NCI-H2171 treated with DMSO at 0.1 percent for 48 hours (cell line): ENCODE data around the gene SMAP1.
"Not testable (repeated sequence)": the region's sequence is repeated elsewhere in the genome, so short reads cannot be mapped to it uniquely, and the experiment has no call there.

Experiments
- DNase-seq: peaks from one replicate; lab custom pipeline; 2025; lab: John Stamatoyannopoulos, UW

Gene SMAP1

DNA sequence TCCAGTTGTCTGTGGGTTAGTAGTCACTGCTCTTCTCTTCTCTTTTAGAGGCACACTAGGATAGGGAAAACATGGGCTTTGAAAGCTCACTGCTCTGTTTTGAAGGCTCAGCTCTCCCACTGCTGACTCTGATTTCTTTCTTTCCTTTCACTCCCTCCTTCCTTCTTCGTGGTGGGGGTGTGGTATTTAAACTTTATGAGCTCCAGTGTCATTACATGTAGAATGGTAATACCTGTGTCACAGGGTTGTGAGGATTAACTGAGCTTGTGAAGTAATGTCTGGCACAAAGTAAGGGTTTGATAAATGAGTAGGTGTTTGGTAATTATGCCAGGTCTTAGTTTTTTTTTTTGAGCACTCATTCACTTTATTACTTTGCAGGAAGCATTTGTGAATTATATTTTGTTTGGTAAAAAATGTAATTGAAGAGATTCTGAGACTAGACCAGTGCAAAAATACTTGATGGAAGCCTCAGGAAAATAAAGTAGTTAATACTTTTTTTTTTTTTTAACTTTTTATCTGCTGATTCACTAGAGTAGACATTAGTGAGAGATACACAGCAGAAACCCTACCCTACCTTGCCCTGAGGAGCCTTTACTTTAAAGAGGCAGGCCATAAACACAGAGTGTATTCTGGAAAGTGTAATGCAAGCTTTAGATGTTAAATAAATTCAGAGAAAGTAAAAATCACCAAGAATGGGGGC is 17.3 kb downstream of the SMAP1 start:
- no peak for DNase-seq

DNA sequence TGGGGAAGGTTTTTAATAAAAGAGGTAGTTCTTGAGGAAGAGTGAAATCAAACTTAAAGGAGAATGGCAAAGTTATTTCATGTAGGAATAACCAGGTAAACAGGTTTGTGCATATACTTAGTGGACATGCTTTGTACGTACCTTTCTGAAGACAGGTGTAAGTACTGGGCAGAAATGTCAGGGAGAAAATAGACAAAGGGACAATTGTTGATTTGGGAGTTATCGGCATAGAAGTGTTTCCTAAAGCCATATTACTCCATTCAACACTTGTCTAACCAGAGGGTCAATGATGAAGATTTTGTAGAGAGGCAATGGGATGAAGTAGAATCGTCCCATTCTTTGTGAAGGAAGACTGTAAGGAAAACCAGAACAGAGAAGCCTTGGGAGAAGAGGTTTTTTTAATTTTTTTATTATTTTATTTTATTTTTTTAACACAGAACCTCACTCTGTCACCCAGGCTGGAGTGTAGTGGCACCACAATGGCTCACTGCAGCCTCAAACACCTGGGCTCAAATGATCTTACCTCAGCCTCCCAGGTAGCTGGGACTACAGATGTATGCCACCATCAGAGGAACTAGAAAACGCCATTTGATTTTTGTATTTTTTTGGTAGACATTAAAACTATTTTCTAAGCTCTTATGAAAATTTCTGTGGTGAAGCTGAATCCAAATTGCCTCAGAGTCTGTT is 18.0 kb downstream of the SMAP1 start:
- no peak for DNase-seq

DNA sequence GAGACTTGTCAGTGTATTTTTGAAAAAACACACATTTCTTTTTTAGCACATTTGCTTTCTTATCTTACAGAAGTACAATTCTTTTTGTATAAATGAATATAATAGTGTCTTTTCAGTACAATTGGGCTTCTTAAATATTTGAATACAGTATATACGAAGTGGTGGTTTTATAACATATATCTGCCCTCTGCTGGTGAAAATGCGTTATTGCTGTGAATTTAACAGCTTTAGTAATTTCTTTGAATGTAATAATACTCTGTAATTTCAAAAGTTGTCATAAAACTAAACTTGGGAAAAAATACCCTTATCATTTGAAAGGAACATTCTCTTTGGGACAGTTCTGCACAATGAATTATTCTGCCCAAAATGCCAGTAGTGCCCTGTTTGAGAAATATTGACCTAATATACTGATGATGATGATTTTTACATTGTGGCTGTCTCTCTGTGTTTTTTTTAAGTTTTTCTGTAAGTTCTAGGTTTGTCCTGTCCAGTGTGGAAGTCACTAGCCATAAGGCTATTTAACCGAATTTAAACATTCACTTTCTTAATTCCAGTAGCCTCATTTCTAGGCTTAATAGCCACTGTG is 19.0 kb downstream of the SMAP1 start:
- peak; percentile 49 for DNase-seq

DNA sequence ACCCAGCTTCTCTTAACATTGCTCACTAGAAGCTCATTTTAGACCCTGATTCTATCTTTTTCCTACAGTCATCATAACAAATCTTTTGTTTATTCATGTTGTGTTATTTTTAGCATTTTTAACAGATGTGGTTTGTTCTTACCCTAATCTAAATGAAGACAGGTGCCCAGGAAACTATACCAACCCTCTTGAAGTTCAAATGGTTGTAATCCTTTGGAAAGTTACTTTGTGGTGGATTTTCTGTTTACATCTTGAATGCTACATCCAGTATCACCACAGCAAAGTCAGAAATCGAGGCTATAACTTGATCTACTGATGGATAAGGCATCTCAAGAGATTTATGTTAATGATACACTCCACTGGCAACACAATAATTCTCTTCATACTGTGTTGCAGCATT is 26.2 kb downstream of the SMAP1 start:
- no peak for DNase-seq

DNA sequence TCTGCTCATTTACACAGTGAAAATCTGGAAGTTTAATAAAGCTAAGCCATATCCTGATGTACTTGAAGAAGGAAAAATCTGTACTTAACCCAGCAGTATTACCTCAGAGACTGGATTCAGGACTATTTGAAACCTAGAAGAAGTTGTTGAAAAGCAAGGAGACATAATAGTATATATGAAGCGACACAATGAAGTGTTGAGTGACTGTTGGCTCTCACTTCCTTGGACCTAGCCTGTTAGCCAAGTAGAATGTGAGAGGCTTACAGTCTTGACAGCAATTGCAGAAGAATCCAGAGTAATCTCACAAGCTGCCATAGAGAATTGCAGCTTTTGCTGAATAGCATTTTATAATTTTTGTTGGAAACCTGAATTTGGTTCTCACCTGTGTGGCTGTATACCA is 26.7 kb downstream of the SMAP1 start:
- no peak for DNase-seq

DNA sequence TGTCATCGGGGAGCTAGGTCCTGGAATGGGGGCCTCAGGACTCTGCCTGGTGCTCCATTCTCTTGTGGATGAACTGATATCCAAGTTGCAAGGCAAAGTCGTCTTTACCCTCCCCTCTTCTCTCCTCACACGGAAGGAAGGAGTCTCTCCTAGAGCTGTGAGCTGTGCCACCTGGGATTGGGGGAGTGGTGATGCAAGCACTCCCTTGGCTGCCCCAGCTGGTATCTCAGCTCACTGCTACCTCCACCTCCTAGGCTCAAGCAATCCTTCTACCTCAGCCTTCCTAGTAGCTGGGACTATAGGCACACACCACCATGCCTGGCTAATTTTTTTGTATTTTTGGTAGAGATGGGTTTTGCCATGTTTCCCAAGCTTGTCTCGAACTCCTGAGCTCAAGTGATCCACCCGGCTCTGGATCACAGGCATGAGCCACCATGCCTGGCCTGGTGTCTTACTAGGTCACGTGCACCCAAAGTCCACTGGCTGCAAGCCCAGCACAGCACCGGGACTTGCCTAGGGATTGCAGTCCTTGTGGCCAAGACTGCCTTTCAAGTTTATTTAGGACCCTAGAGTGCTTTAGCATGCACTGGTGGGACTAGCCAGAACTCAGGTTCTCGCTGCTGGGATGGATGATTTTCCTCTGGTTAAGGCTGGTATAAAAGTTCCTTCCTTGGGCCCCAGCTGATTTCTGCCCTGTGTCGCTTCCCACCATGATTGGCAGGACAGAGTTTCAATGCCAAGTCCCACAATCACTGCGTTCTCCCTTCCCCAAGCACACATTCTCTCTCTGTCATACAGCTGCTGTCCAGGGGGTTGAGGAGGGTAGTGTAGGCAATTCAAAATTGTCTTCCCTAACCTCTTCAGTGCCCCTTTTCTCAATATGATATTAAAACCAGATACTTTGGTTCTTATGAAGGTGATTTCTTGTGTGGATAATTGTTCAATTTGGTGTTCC is 33.5 kb downstream of the SMAP1 start:
- DNase-seq: no peak

DNA sequence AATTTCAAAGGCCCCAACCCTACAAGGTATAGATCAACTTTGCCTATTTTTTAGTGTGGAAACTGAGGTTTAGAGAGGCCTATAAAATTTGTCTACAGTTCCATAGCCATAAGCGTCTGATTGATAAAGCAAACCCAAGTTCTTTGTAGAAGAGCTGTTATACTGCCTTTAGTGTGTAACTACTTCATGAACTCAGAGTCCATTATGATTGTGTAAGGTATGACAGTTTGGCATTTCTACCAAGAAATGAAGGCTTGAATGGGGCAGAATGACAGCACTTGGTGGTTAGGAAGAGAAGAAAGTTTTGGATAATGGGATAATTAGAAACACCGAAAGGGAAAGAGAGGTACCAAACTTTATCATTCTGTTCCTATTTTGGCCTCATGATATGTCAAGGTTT is 38.1 kb downstream of the SMAP1 start:
- DNase-seq: no peak

DNA sequence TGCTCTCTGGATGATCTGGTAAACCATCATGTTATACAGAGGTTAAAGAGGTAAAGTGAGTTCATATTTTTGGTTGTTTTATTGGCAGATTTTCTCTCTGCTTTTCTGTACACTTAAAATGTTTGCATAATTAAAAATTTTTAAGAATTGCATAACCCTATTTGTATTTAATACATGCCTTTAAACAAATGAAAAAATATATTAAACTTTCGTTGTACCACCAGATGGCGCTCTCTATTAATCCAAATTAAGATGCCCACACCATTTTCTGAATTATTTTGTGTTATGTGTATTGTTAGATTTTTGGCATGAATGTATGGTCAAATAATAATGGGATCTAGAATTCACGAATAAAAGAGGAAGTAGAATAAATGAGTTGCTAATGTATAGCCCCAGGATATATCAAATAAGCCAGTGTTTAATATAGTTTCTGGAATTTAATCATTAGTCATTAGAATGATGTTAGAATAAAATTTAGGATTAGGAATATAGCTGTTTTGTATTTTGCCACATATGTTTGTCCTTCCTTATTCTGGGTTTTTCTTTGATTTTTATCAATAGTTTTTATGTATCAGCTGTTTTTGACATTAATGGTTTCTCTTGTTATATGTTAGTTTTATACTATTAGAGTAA is 38.9 kb downstream of the SMAP1 start:
- DNase-seq: peak; percentile 71

DNA sequence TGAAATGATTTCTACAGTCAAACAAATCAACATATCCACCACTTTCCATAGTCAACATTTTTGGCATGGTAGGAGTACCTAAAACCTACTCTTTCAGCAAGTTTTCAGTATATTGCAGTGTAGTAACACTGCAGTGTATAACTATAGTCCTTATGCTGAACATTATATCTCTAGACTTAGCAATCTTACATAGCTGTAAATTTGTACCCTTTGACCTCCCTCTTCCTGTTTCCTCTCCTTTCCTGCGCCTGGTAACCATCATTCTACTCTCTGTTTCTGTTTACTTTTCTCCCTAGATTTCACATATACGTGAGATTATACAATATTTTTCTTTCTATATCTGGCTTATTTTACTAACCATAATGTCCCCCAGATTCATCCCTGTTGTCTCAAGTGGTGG is 40.2 kb downstream of the SMAP1 start:
- no peak for DNase-seq

DNA sequence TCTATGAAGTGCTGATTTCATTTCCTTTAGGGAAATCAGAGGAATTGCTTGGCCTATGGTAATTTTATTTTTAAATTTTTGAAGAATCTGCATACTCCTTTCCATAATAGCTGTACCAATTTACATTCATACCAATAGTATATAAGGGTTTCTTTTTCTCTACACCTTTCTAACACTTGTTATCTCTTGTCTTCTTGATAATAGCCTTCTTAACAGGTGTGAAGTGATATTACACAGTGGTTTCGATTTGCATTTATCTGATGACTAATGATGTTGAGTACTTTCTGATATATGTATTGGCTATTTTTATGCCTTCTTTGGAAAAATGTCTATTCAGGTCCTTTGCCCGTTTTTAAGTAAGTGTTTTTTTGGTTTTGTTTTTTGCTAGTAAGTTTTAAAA is 40.8 kb downstream of the SMAP1 start:
- no peak for DNase-seq

DNA sequence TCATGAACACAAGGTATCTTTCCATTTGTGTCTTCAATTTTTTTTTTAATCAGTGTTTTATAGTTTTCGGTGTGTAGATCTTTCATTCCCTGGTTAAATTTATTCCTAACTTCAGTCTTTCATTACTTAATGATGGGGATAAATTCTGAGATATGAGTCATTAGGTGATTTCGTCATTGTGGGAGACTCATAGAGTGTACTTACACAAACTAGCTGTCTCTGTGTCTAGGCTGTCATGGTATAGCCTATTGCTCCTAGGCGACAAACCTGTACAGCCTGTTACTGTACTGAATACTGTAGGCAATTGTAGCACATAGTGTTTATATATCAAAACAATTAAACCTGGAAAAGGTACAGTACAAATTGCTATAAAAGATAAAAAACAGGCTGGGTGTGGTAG is 42.1 kb downstream of the SMAP1 start:
- no peak for DNase-seq

DNA sequence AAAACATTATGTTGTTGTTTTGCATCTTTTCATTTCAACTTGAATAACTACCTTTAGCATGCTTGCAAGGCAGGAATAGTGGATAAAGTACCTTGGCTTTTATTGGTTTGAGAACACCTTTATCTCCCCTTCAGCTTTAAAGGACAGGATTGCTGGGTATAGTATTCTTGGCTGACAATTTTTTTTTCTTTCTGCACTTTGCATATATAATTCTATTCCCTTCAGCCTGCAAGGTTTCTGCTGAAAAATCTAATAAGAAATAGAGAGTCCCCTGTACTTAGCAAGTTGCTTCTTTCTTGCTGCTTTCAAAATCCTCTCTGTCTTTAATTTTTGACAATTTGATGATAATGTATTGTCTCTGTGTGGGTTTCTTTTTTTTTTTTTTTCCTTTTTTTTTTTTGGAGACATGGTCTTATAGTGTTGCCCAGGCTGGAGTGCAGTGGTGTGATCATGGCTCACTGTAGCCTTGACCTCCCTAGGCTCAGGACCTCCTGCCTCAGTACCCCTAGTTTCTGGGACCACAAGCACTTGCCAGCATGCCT is 47.1 kb downstream of the SMAP1 start:
- DNase-seq: no peak

DNA sequence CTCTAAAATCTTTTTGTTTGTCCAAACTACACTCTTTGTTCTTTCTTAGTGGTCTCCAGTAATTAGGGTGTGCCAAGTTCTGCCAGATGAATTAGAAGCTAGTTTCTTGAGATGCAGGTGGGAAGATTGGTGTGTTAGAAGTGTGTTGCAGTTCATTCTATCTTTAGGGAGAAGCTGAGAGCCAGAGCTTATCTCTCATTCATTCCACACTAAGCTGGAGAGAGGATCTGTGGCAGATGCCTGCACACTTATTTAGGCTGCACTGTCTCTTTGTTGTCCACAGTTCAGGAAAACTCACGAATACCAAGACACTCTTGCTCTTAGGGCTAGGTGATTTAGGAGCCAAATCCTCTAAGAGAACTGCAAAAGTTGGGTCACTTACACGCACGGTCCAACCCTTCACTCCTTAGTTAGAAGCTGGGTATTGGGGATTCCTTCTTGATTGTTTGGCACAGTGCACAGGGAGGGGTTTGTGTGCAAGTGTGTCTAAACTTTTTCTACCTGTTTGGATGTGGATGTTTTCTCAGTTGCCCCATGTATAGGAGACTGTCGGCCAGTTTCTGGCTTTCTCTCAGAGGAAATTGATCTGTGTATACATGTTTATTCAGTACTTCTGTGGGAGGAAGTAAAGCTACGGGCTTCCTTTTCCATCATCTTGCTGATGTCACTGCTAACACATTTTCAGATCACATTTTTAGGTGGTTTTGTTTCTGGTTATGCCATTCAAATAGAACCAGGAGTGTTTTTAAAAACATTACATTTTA is 49.5 kb downstream of the SMAP1 start:
- no peak for DNase-seq

DNA sequence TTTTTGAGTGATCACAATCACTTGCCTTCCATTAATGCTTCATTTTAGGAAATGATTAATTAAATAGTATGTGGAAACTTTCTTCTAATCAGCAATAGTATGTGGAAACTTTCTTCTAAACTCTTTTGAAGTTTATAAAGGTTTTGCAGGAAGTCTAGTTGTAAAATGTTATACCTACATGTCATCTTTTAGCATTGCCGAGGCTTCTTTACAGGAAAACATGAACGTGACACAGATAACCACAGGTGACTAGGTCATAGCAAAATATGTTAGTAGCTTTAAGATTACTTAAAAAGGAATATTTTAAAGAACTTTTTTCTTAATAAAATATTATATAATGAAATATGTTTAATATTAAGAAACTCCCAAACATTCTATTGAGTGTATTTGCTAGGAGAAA is 56.8 kb downstream of the SMAP1 start:
- no peak for DNase-seq

DNA sequence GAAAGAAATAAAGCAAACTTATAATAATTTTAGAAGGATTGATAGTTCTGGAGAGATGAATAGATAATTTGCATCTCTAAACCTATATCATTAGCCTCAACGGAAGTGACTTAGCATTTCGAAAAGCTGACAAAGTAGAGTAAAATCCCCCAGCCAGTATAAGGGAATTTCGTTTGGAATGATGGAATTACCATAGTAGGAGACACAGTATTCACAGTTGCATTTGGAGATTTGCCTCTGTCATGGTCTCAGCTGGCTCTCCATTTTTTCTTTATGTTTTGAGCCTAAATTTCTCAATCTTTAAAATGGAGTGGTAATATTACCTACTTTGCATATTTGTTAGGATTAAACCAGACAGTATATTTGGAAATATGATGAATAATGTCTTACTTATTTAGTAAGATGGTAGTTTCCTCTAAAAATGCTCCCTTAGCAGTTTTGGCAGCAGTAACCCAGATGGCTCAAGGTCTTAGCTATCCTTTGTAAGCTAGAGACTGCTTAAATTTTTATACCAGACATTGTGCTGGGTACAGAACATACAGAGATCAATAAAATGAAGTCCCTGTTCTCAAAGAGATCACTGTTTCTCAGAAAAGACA is 58.2 kb downstream of the SMAP1 start:
- DNase-seq: no peak

DNA sequence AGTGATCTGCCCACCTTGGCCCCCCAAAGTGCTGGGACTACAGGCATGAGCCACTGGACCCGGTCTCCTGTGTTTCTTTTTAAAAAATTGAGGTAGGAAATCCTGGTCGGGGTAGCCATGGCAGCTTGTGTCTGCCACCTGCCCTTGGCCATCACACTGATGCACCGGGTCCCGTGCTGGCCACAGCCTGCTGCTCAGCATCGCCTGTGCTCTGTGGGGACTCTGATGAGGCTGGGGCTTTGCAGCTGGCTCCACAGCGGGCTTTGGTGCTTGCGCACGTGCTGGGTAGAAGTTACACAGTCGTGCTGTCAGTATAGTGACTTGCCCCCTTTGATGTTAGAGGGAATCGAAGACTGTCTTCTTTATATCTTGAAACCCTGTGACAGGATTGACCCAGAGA is 66.7 kb downstream of the SMAP1 start:
- no peak for DNase-seq

DNA sequence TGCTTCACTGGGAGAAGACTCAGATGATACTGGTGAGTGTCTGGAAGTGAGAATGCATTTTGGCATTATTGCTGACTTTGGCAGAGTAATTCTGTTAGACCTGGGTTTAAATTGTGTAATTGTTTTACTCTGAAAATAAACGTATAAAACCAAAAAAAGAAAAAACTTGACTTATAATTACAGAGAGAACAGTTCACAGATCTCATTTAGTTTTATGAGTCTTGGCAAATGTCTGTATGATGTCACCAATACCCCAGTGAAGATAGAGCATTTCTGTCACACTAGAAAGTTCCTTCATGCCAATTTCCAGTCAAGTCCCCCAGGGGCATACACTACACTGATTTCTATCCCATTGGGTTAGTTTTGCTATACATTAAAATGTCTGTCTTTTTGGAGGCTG is 67.3 kb downstream of the SMAP1 start:
- DNase-seq: no peak

DNA sequence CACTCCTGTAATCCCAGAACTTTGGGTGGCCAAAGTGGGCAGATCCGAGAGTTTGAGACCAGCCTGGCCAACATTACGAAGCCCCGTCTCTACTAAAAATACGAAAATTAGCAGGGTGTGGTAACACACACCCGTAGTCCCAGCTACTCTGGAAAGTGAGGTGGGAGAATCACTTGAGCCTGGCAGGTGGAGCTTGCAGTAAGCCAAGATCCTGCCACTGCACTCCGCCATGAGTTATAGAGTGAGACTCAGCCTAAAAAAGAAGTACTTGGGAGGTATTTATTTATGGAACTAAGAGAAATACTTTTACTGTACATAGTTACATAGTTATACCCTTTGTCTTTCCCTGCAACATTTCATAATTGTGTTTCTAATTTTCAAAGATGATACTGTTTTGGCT is 67.8 kb downstream of the SMAP1 start:
- no peak for DNase-seq

DNA sequence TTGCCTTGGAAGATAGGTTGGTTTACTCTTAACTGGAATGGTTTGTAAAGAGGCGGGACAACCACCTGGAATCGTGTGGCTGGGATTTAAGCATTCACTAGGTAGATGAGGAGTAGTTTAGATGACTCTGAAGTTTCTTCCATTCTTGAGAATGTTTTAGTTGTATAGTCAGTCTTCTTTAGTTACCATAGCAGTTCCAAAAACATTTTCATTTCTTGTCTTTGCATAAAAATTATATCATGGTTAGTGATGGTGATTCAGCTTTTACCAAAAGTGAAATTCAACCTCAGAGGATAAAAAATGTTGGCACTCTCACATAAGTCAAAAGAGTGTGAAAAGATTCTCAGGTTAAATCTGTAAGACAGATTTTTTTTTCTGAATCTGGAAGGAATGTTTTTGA is 70.3 kb downstream of the SMAP1 start:
- DNase-seq: no peak

DNA sequence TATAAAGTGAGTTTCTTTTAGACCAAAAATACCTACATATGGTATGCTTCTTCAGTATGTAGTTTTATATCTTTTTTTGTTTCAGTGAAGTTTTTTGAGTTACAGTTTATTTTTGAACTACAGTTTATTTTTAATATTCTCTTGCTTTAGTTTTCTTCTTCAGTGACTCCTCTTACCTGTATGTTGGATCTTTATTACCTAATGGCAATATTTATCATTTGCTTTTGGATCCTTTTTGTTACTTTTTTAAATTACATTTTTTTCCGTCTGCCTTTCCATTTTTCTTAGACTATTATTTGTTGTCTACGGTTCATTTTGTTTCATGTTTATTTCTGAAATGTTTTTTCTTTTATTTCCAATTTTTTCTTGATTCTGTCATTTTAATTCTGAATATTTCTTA is 71.9 kb downstream of the SMAP1 start:
- DNase-seq: no peak

DNA sequence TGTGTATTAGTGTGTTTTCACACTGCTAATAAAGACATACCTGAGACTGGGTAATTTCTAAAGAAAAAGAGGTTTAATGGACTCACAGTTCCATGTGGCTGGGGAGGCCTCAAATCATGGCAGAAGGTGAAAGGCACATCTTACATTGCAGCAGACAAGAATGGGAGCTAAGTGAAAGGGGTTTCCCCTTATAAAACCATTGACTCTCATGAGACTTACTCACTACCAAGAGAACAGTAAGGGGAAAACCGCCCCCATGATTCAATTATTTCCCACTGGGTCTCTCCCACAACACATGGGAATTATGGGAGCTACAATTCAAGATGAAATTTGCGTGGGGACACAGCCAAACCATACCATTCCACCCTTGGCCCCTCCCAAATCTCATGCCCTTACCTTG is 73.1 kb downstream of the SMAP1 start:
- DNase-seq: not testable (repeated sequence)
